ENCODE measurements around the gene TBXA2R.

Gene TBXA2R

DNA sequence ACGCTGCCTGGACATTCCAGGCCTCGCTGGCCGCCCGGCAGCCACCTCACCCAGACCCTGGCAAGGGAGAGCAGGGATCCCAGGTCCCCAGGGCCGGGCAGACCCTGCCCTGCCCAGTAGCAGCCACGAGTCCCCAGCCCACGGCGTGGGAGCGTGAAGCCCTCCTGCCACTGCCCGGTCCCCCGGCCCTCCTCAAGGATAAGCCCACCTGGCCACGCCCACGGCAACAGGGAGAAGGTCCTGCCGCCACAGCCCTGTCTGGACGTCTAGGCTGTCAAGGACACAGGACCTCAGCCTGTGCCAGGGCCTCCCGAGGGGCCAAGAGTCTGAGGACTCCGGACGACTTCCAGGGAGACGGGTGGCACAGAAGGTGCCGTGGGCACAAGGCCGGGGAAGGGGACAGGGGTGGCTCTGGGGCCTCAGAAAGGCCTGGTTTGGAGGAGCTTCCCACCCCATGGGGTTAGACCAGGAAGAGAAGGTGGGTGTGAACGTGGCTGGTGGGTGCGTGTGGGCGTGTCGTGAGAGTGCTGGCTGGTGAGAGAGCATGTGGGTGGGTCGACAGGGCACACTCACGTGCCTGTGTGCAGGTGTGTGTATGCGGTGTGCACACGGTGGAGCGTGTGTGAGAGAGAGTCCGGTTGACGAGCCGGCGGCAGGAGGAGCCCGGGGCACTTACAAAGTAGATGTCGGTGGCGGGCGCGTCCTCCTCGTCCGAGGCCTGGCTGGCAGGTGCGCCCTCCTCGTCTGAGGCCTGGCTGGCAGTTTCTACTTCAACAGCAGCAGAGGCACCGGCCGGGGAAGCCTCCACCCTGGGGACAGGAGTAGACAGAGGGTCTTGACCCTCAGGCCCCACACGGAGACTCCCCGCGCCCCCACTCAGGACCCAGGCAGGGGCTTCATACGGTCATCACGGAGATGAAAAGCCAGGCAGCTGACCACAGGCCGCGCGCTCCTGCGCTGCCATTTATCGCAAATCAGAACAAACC is 31.8 kb upstream of the TBXA2R start:
- DNase-seq (ENCODE audit: low read depth) = no peak
- TF ChIP-seq, protein P1, sequence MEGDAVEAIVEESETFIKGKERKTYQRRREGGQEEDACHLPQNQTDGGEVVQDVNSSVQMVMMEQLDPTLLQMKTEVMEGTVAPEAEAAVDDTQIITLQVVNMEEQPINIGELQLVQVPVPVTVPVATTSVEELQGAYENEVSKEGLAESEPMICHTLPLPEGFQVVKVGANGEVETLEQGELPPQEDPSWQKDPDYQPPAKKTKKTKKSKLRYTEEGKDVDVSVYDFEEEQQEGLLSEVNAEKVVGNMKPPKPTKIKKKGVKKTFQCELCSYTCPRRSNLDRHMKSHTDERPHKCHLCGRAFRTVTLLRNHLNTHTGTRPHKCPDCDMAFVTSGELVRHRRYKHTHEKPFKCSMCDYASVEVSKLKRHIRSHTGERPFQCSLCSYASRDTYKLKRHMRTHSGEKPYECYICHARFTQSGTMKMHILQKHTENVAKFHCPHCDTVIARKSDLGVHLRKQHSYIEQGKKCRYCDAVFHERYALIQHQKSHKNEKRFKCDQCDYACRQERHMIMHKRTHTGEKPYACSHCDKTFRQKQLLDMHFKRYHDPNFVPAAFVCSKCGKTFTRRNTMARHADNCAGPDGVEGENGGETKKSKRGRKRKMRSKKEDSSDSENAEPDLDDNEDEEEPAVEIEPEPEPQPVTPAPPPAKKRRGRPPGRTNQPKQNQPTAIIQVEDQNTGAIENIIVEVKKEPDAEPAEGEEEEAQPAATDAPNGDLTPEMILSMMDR (conservative IDR thresholded peaks at IDR 0.05; ENCODE audit: low read depth, low read length) = no peak
- H3K4me3 ChIP-seq (ENCODE audit: low read length) = no peak overlapping the region

DNA sequence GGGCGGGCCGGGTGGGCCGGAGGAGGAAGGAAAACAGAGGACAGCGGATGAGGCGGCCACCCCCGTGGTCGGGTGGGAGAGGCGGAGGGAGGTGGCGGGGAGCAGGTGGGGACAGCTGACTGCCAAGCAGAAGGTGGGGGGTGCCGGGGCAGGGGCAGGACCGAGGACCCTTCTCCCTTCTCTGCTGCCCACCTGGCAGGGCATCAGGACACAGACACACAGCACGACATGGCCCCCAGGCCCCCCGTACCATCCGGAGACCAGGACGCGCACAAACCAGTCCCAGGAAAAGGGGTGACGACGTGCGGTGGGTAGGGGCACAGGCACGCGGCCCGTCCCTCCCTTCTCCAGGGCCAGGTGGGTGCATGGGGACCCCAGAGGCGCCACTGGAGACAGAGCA is 30.9 kb upstream of the TBXA2R start:
- H3K4me3 ChIP-seq (ENCODE audit: low read length) = no peak overlapping the region
- DNase-seq (ENCODE audit: low read depth) = no peak

DNA sequence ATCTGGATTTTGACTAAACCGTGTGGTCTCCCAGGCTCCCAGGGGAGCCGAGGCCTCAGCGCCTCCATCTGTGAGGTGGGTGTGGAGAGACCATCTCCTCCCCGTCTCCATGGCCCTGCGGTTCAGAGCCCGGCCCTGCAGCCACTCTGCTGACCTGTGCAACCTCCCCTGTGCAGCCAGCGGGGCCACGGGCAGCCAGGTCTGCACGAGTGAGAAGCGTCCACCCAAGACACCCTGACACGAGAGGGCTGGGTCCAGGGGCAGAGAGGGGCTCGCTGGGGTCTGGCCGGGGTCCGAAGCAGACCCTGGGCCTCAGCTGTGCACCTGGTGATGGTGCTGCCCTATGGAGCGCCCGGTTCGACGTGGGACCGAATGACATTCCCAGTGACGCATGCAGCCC is 30.3 kb upstream of the TBXA2R start:
- H3K4me3 ChIP-seq (ENCODE audit: low read length) = no peak overlapping the region
- TF ChIP-seq, protein P1 (conservative IDR thresholded peaks at IDR 0.05; ENCODE audit: low read depth, low read length) = no peak
- DNase-seq (ENCODE audit: low read depth) = no peak

More for the DNA sequence above, 30.9 kb upstream of the TBXA2R start:
- TF ChIP-seq, protein P1 (conservative IDR thresholded peaks at IDR 0.05; ENCODE audit: low read depth, low read length) = no peak

DNA sequence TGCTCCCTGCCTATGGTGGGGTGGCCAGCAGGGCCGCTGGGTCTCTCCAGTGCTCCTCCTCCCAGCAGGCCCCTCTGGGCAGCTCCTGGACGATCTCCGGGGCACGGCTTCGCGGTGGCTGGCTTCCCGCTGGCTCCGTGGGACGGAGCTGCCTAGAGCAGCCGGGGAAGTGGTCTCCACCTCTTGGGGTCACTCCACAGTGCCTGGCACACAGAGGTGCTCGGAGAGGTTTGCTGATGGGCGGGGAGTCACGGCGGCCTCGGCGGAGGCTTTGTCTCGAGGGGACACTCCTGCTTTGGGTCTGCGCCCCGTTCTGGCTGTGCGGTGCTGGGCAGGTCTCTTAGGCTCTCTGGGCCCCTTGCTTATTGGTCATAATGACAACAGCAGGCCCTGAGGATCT is 29.8 kb upstream of the TBXA2R start:
- no peak for DNase-seq (ENCODE audit: low read depth)
- TF ChIP-seq, protein P1 (conservative IDR thresholded peaks at IDR 0.05; ENCODE audit: low read depth, low read length) = no peak
- H3K4me3 ChIP-seq (ENCODE audit: low read length) = no peak overlapping the region

DNA sequence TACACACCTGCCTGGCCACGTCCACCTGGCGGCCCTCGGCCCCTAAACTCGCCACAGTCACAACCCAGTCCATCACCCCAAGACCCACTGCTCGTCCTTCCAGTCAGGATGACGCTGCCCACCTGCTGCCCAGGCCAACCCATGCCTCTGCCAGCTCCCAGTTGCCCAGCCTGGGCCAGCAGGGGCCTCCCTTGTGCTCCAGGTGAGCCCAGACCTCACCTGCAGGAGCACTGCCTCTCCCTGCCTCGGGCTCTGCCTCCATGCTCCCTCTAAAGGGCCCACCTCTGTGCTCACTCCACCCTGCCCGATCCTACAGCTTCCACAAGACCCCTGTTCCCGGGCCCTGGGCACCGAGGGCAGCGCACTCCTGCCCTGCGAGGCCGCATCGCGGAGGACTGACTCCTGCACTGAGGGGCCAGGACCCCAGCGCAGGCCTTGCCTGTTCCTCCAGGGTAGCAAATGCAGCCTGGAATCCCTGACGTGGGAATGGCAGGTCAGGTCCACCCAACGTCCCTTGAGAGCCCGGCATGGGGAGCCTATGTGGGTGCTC is 27.9 kb upstream of the TBXA2R start:
- TF ChIP-seq, protein P1 (conservative IDR thresholded peaks at IDR 0.05; ENCODE audit: low read depth, low read length) = no peak
- DNase-seq (ENCODE audit: low read depth) = no peak
- no peak overlapping the region for H3K4me3 ChIP-seq (ENCODE audit: low read length)

DNA sequence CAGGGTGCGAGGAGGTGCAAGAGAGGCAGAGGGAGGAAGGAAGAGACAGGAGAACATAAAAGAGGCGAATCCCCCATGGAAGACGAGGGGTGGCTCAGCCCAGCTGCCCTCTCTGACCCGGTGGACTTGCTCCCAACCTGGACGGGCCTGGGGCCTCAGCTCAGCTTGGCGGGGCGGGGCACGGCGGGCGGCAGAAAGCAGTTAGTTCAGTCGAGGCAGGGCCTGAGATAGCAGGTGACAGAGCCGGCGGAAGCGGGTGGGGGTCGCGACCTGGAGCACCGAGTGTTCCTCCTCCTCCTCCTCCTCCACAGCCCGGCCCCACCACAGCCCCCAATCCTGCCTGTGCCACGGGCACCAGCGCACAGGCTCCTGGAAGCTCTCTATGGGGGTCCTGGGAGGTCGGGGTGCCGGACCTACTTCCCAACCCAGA is 26.9 kb upstream of the TBXA2R start:
- TF ChIP-seq, protein P1 (conservative IDR thresholded peaks at IDR 0.05; ENCODE audit: low read depth, low read length) = no peak
- DNase-seq (ENCODE audit: low read depth) = no peak
- no peak overlapping the region for H3K4me3 ChIP-seq (ENCODE audit: low read length)
